Medulla oblongata (tissue), 1 donor: Measurements from ENCODE around the gene SULF2.
A peak's percentile ranks its signal among the peaks of the same experiment; 100 is the strongest.

Experiments used
- DNase-seq: peaks from one replicate; pipeline ENCODE4 v3.0.0-alpha.2; 2015; ENCODE audit errors: extremely low spot score

Gene SULF2

GRCh38 chr20:47669152-47669425, 116.2 kb downstream of the SULF2 start:
- DNase-seq, result no peak

- no peak for DNase-seq
Measured at GRCh38 chr20:47668313-47669151, 116.7 kb downstream of the SULF2 start.

GRCh38 chr20:47667531-47668312, 117.6 kb downstream of the SULF2 start:
- no peak for DNase-seq

- DNase-seq, result no peak
Measured at GRCh38 chr20:47667086-47667485, 118.2 kb downstream of the SULF2 start.

GRCh38 chr20:47666304-47666703, 119.0 kb downstream of the SULF2 start:
- DNase-seq, result no peak

- no peak for DNase-seq
Measured at GRCh38 chr20:47665221-47665991, 119.9 kb downstream of the SULF2 start.

- DNase-seq, result no peak
Measured at GRCh38 chr20:47664744-47665143, 120.5 kb downstream of the SULF2 start.

GRCh38 chr20:47664068-47664437, 121.2 kb downstream of the SULF2 start:
- DNase-seq, result no peak

- DNase-seq, result peak; percentile 81
Measured at GRCh38 chr20:47663354-47664067, 121.8 kb downstream of the SULF2 start.

- no peak for DNase-seq
Measured at GRCh38 chr20:47662483-47663353, 122.6 kb downstream of the SULF2 start.

- DNase-seq, result no peak
Measured at GRCh38 chr20:47661714-47662113, 123.6 kb downstream of the SULF2 start.

GRCh38 chr20:47660983-47661700, 124.1 kb downstream of the SULF2 start:
- no peak for DNase-seq

- no peak for DNase-seq
Measured at GRCh38 chr20:47660602-47660905, 124.7 kb downstream of the SULF2 start.

GRCh38 chr20:47659904-47660601, 125.2 kb downstream of the SULF2 start:
- DNase-seq, result no peak

GRCh38 chr20:47656318-47656717, 129.0 kb downstream of the SULF2 start:
- peak; percentile 9 for DNase-seq

- DNase-seq, result no peak
Measured at GRCh38 chr20:47655635-47656034, 129.6 kb downstream of the SULF2 start.

- DNase-seq, result no peak
Measured at GRCh38 chr20:47654370-47654769, 130.9 kb downstream of the SULF2 start.

GRCh38 chr20:47653869-47654268, 131.4 kb downstream of the SULF2 start:
- no peak for DNase-seq

GRCh38 chr20:47652794-47653193, 132.5 kb downstream of the SULF2 start:
- DNase-seq, result no peak

GRCh38 chr20:47652301-47652700, 133.0 kb downstream of the SULF2 start:
- DNase-seq, result no peak
